ENCODE measurements around the gene PLIN4. TPM values are rescaled to one million over a fixed set of nuclear protein-coding genes. Genes with fewer than 3 reads are reported as not detected.

Gene PLIN4
- total RNA-seq, 4 donors from 2014 or later, result 1.4 to 6.7 (median 2.4) TPM

DNA sequence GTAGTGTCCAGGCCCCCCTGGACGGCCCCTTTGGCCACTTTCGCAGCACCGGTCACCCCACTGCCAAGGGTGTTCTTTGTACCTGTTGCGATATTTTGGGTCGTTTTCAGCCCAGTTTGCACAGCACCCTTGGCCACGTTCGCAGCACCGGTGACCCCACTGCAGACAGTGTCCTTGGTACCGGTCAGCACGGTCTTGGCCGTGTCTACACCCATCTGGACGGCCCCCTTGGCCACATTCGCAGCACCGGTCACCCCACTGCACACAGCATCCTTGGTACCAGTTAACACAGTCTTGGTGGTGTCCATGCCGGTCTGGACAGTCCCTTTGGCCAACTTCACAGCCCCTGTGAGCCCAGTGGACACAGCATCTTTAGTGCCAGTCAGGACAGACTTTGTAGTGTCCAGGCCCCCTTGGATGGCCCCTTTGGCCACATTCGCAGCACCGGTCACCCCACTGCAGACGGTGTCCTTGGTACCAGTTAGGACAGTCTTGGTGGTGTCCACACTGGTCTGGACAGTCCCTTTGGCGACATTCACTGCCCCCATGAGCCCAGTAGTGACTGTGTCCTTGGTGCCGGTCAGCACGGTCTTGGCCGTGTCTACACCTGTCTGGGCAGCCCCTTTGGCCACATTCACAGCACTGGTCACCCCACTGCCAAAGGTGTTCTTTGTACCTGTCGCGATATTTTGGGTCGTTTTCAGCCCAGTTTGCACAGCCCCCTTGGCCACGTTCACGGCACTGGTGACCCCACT lies 6.8 kb downstream of the PLIN4 start:
- Histone ChIP-seq H3K36me3 (no peaks in the 10 kb centered on the region), H3K9me3 (no peaks in the 10 kb centered on the region), H3K4me3 (no peak overlapping the region), H3K27me3 (no peaks in the 10 kb centered on the region), H3K27ac (no peak overlapping the region), H3K4me1 (no peaks in the 10 kb centered on the region)
- 77 to 81% methylated on average over 21 to 25 of the region's 27 CpGs for WGBS, 2 donors
- TF ChIP-seq POLR2A (IDR thresholded peaks at IDR 0.05), result no peak
- TF ChIP-seq CTCF (IDR thresholded peaks at IDR 0.05), result no peak
- no peak for DNase-seq
- intact Hi-C loops (cut with DNase I), result no loop called here

DNA sequence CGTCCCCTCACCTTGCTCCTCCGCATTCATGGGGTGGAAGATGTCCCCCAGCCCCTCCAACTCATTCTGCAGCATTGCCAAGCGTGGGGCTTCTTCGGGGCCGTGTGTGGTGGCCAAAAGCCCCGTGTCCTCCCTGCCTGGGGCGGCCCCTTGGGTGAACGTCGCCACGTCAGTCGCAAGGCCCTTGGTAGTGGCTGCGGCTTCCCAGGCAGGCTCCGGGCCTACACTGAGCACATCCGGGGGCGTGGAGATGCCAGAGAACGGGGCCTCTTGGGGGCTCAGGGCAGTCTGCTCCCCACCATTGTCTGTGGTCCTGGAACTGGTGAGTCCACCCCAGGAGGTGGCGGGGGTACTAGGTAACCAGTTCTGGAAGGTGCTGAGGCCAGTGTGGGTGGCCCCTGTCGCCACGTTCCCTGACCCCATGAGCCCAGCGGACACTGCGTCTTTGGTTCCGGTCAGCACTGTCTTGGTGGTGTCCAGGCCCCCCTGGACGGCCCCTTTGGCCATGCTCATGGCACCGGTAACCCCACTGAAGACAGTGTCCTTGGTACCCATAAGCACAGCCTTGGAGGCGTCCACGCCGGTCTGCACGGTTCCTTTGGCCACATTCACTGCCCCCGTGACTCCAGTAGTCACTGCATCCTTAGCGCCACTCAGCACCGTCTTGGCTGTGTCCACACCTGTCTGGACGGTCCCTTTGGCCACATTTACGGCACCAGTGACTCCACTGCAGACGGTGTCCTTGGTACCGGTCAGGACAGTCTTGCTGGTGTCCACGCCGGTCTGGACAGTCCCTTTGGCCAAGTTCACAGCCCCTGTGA lies 7.6 kb downstream of the PLIN4 start:
- no peaks in the 10 kb centered on the region for H3K9me3 ChIP-seq
- WGBS, 2 donors, result 78 to 79% methylated on average over 8 to 13 of the region's 37 CpGs
- no peak for DNase-seq
- no peak for TF ChIP-seq POLR2A (IDR thresholded peaks at IDR 0.05)
- no peak for TF ChIP-seq CTCF (IDR thresholded peaks at IDR 0.05)
- no peaks in the 10 kb centered on the region for H3K27me3 ChIP-seq
- H3K4me3 ChIP-seq, result no peak overlapping the region
- intact Hi-C loops (cut with DNase I), result no loop called here
- no peak overlapping the region for H3K27ac ChIP-seq
- peaks cover 0 to 6% (median 0%) of the 10 kb centered on the region in 3 donors for H3K36me3 ChIP-seq
- H3K4me1 ChIP-seq, result no peaks in the 10 kb centered on the region

DNA sequence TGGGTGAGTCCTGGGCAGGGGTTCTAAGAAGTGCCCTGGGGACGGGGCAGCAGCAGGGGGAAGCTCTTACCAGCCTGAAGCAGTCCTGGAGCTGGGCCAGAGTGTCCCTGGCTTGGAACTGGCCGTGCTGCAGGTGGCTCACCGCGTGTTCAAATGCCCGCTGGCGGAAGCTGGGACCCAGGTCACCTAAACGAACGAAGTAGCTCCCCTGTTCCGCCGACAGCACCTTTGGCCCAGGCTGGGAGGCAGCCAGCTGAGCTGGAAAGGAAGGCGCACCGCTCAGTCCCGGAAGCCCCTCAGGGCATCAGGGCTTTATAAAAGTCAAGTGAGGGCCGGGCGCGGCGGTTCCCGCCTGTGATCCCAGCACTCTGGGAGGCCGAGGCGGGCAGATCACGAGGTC lies 9.6 kb downstream of the PLIN4 start:
- H3K9me3 ChIP-seq, result no peaks in the 10 kb centered on the region
- no peak overlapping the region for H3K4me3 ChIP-seq
- no peak overlapping the region for H3K27ac ChIP-seq
- intact Hi-C loops (cut with DNase I), result no loop called here
- TF ChIP-seq CTCF (IDR thresholded peaks at IDR 0.05), result no peak
- no peak for TF ChIP-seq POLR2A (IDR thresholded peaks at IDR 0.05)
- no peaks in the 10 kb centered on the region for H3K27me3 ChIP-seq
- H3K4me1 ChIP-seq, result no peaks in the 10 kb centered on the region
- peaks cover 0 to 25% (median 11%) of the 10 kb centered on the region in 3 donors for H3K36me3 ChIP-seq
- WGBS, 2 donors, result 85% methylated on average over 15 of the region's 21 CpGs; no CpG with 5 or more reads in 1 of the 2 donors
- no peak for DNase-seq

DNA sequence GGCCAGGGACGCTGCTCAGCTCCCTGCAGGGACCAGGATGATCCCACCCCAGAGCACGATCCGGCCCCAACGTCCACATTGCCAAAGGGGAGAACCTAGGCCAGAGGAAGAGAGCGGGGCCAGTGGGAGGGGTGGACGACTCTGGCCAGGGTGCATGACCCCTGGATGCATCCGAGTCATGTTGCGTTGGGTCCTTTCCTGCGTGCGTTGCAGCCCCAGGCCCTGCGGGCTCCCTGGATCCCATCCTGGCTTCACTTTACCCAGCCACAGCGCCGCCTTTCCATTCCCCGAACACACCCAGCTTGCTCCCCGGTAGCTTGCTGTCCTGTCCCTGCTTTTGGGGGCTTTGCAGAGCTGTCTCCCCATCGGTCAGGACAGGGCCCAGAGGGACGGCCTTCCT lies 10.5 kb downstream of the PLIN4 start:
- Histone ChIP-seq H3K9me3 (no peaks in the 10 kb centered on the region), H3K27me3 (no peaks in the 10 kb centered on the region), H3K36me3 (peaks cover 0 to 33% (median 16%) of the 10 kb centered on the region in 3 donors), H3K4me3 (no peak overlapping the region), H3K4me1 (no peaks in the 10 kb centered on the region), H3K27ac (no peak overlapping the region)
- intact Hi-C loops (cut with DNase I), result no loop called here
- 70 to 91% methylated on average over 11 to 16 of the region's 17 CpGs for WGBS, 2 donors
- no peak for TF ChIP-seq POLR2A (IDR thresholded peaks at IDR 0.05)
- no peak for TF ChIP-seq CTCF (IDR thresholded peaks at IDR 0.05)
- DNase-seq, result no peak

DNA sequence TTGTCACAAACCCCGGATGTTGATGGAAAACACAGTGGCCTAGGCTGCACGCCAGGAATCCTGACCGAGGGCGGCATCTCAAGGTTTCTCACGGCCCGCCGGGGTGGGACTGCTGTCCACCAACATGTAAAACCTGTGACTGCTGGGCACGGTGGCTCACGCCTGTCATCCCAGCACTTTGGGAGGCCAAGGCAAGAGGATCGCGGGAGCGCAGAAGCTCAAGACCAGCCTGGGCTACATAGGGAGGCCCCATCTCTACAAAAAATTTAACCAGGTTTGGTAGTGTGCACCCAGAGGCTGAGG lies 11.2 kb downstream of the PLIN4 start:
- H3K36me3 ChIP-seq, result peaks cover 2 to 40% (median 22%) of the 10 kb centered on the region in 3 donors
- no peaks in the 10 kb centered on the region for H3K27me3 ChIP-seq
- TF ChIP-seq POLR2A (IDR thresholded peaks at IDR 0.05) (no peak), CTCF (IDR thresholded peaks at IDR 0.05) (no peak)
- intact Hi-C loops (cut with DNase I), result no loop called here
- DNase-seq, result no peak
- WGBS, 2 donors, result 80% methylated on average over 6 of the region's 12 CpGs; no CpG with 5 or more reads in 1 of the 2 donors
- H3K4me3 ChIP-seq, result no peak overlapping the region
- H3K27ac ChIP-seq, result no peak overlapping the region
- H3K4me1 ChIP-seq, result no peaks in the 10 kb centered on the region
- no peaks in the 10 kb centered on the region for H3K9me3 ChIP-seq
